Glomerular visceral epithelial cell (primary cell): ENCODE measurements around the gene RASIP1.

Experiments
- DNase-seq: peaks from one replicate; pipeline ENCODE4 v3.0.0-alpha.2; 2016; ENCODE audit errors: extremely low spot score

Gene RASIP1

GRCh38 chr19:48673436-48674100 lies 66.8 kb downstream of the RASIP1 start:
- DNase-seq, result no peak

GRCh38 chr19:48672994-48673393 lies 67.4 kb downstream of the RASIP1 start, which contains the start of gene NTN5:
Gene NTN5 (minus strand): TSS chr19:48673017. CDS start chr19:48670986, 2,031 bp downstream.
- DNase-seq, result no peak

- DNase-seq, result no peak
Measured at GRCh38 chr19:48671446-48671995, 68.9 kb downstream of the RASIP1 start.

GRCh38 chr19:48670699-48671445 lies 69.5 kb downstream of the RASIP1 start:
- no peak for DNase-seq
